ENCODE measurements around the gene EMID1.

EMID1 gene

DNA sequence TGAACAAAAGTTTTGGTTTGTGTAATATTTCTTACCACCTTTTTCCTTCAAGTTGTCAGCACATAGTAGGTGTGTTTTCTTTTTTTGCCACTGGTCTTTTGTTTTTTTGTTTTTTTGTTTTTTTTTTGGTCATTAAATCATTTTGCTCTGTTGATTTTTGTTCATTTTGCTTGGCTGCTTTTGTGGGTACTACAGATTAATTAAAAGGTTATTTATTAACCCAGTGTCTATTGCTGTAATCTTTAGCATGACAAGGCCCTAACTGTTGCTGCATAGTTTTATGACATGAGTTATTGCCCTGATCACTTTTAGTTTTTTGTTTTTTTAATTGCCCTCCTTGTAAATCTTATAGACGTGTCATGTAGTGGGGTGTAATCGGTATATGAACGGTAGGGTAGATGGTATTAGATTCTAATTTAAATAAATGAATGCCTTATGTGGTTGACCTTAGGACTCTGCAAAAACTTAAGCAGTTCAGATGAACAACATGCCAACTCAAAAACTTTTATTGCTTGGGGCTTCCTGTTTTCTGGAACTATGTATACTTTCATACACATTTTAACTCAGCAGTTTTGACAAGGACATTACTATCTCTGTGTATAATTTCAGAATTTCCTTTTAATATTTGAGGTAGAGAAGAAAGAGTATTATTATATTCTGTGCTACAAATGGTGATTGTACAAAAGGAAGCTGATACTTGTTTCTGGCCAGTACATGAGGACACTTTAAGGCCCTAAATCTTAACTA lies 70.3 kb downstream of the EMID1 start:
- H3K27ac ChIP-seq (ENCODE audit: low read length), result no peak overlapping the region
- no peaks in the 10 kb centered on the region for H3K27me3 ChIP-seq (ENCODE audit: insufficient read depth, low read length, poor library complexity)
- 0 out of 2 replicates have a peak overlapping the region, but pooled peaks have one; percentile 10 for H3K4me2 ChIP-seq (ENCODE audit: insufficient read depth, low read length)
- no peaks in the 10 kb centered on the region for H3K9me3 ChIP-seq (ENCODE audit: insufficient read depth, low read length, severe bottlenecking)
- H3K4me3 ChIP-seq (ENCODE audit: low read depth in 1 of 2, low read length in 2 of 2), result no peak overlapping the region
- DNase-seq (no peak), ATAC-seq (ENCODE audit: insufficient read depth, low read depth) (no peak)
- H2AFZ ChIP-seq (ENCODE audit: low read depth, low read length), result no peak overlapping the region
- TF ChIP-seq CTCF (IDR thresholded peaks at IDR 0.05; ENCODE audit: borderline replicate concordance, extremely low read depth, low read length, poor library complexity, severe bottlenecking) (no peak), EZH2 (IDR thresholded peaks at IDR 0.05; ENCODE audit: borderline replicate concordance, low read depth, low read length, severe bottlenecking) (no peak)
- H3K4me1 ChIP-seq (ENCODE audit: insufficient read depth, low read length), result peaks cover 34% of the 10 kb centered on the region
- peaks cover 92% of the 10 kb centered on the region for H4K20me1 ChIP-seq (ENCODE audit: insufficient read depth, low read length)
- no peak overlapping the region for H3K9ac ChIP-seq (ENCODE audit: low read depth, low read length)
- H3K79me2 ChIP-seq (ENCODE audit: insufficient read depth, low read length), result peaks cover 99% of the 10 kb centered on the region
- H3K36me3 ChIP-seq (ENCODE audit: insufficient read depth, low read length), result peaks cover 96% of the 10 kb centered on the region

DNA sequence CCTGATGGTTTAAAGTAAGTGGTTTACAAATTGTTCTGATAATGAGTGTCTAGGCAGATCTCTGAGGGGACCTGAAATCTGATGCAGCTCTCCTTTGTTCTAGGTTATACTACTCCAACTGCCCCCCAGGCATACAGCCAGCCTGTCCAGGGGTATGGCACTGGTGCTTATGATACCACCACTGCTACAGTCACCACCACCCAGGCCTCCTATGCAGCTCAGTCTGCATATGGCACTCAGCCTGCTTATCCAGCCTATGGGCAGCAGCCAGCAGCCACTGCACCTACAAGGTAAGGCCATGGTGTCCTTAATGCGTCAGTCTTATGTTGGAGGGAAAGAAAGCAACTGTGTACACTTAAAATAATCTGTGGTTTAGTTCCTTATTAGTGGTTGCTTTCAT lies 72.2 kb downstream of the EMID1 start:
- no peak overlapping the region for H2AFZ ChIP-seq (ENCODE audit: low read depth, low read length)
- H3K4me1 ChIP-seq (ENCODE audit: insufficient read depth, low read length), result peaks cover 15% of the 10 kb centered on the region
- DNase-seq (no peak), ATAC-seq (ENCODE audit: insufficient read depth, low read depth) (0 out of 3 replicates have a peak, but pooled peaks have one; percentile 19)
- no peaks in the 10 kb centered on the region for H3K27me3 ChIP-seq (ENCODE audit: insufficient read depth, low read length, poor library complexity)
- H3K4me2 ChIP-seq (ENCODE audit: insufficient read depth, low read length), result no peak overlapping the region
- no peak for TF ChIP-seq EZH2 (IDR thresholded peaks at IDR 0.05; ENCODE audit: borderline replicate concordance, low read depth, low read length, severe bottlenecking)
- no peak for TF ChIP-seq CTCF (IDR thresholded peaks at IDR 0.05; ENCODE audit: borderline replicate concordance, extremely low read depth, low read length, poor library complexity, severe bottlenecking)
- H3K9me3 ChIP-seq (ENCODE audit: insufficient read depth, low read length, severe bottlenecking), result no peaks in the 10 kb centered on the region
- H3K36me3 ChIP-seq (ENCODE audit: insufficient read depth, low read length), result peaks cover 93% of the 10 kb centered on the region
- peaks cover 86% of the 10 kb centered on the region for H4K20me1 ChIP-seq (ENCODE audit: insufficient read depth, low read length)
- H3K27ac ChIP-seq (ENCODE audit: low read length), result no peak overlapping the region
- peaks cover 96% of the 10 kb centered on the region for H3K79me2 ChIP-seq (ENCODE audit: insufficient read depth, low read length)
- H3K9ac ChIP-seq (ENCODE audit: low read depth, low read length), result no peak overlapping the region
- no peak overlapping the region for H3K4me3 ChIP-seq (ENCODE audit: low read depth in 1 of 2, low read length in 2 of 2)

DNA sequence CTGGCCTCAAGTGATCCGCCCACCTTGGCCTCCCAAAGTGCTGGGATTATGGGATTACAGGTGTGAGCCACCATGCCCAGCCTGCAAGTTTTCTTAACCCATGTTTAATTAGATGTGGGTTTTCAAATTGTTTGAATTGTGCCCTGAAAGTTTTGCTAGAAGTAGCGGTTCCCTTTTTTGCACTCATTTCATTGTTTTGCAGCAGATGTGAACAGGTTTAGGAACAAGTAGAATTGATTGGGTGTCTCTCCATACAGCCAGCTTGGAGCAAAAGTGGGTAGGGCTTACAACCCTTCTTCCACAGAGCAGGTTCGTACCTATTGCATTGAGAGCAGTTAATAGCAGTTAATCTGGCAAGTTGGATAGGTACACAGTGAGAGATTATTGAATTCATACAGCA lies 78.5 kb downstream of the EMID1 start:
- Histone ChIP-seq H3K4me3 (ENCODE audit: low read depth in 1 of 2, low read length in 2 of 2) (no peak overlapping the region), H3K9me3 (ENCODE audit: insufficient read depth, low read length, severe bottlenecking) (no peaks in the 10 kb centered on the region), H3K9ac (ENCODE audit: low read depth, low read length) (no peak overlapping the region), H3K36me3 (ENCODE audit: insufficient read depth, low read length) (peaks cover 94% of the 10 kb centered on the region), H2AFZ (ENCODE audit: low read depth, low read length) (no peak overlapping the region), H3K4me1 (ENCODE audit: insufficient read depth, low read length) (no peaks in the 10 kb centered on the region), H3K27me3 (ENCODE audit: insufficient read depth, low read length, poor library complexity) (no peaks in the 10 kb centered on the region), H3K4me2 (ENCODE audit: insufficient read depth, low read length) (no peak overlapping the region), H3K27ac (ENCODE audit: low read length) (no peak overlapping the region), H4K20me1 (ENCODE audit: insufficient read depth, low read length) (peaks cover 85% of the 10 kb centered on the region), H3K79me2 (ENCODE audit: insufficient read depth, low read length) (peaks cover 94% of the 10 kb centered on the region)
- ATAC-seq (ENCODE audit: insufficient read depth, low read depth) (no peak), DNase-seq (no peak)
- TF ChIP-seq EZH2 (IDR thresholded peaks at IDR 0.05; ENCODE audit: borderline replicate concordance, low read depth, low read length, severe bottlenecking) (no peak), CTCF (IDR thresholded peaks at IDR 0.05; ENCODE audit: borderline replicate concordance, extremely low read depth, low read length, poor library complexity, severe bottlenecking) (no peak)

All from DND-41 (cell line).